A673 (cell line): ENCODE measurements around the gene KAT7.

Experiments used
- CTCF ChIP-seq: fragments of 300-800, 200-600 bp; sonication (generic); conservative IDR thresholded peaks from 2 replicates; pipeline ENCODE4 v1.5.1; 2017; ENCODE audit warnings: low read depth, mild to moderate bottlenecking, antibody characterized with exemption, low read length, moderate library complexity, mixed read lengths
- EZH2 ChIP-seq: fragments of 200-600 bp; sonication (generic); IDR thresholded peaks from 2 replicates; pipeline ENCODE4 v1.6.1; 2017; ENCODE audit warnings: borderline replicate concordance, low read depth, mild to moderate bottlenecking, mixed read lengths, antibody characterized with exemption, low read length; ENCODE audit not compliant: poor library complexity, severe bottlenecking

GRCh38 chr17:49779739-49780231, 8.7 kb upstream of the KAT7 start:
- TF ChIP-seq CTCF: peak; percentile 65
- no peak for TF ChIP-seq EZH2
